Measurements from ENCODE around the gene KCNIP1. TPM values are rescaled to one million over a fixed set of nuclear protein-coding genes. Genes with fewer than 3 reads are reported as not detected.

KCNIP1 gene
- total and polyA plus RNA-seq, 10 of the 15 experiments (the other 5 are each of a cell fraction or from before 2014, with no cell fraction given), result not detected

- Histone ChIP-seq H3K4me2 (ENCODE audit: control insufficient read depth, insufficient read depth) (no peak overlapping the region), H3K9me3 (replicated peaks; ENCODE audit: control insufficient read depth, insufficient read depth, low read length) (no peaks in the 10 kb centered on the region), H3K79me2 (ENCODE audit: control insufficient read depth, insufficient read depth, low read length) (no peaks in the 10 kb centered on the region), H3K9ac (ENCODE audit: control insufficient read depth, insufficient read depth, low read length) (no peak overlapping the region), H3K36me3 (ENCODE audit: control insufficient read depth in 2 of 2, insufficient read depth in 2 of 2, low read length in 1 of 2) (no peaks in the 10 kb centered on the region), H2AFZ (ENCODE audit: control insufficient read depth, low read depth, low read length) (no peak overlapping the region), H3K27me3 (replicated peaks in 1 of 2; ENCODE audit: control insufficient read depth in 2 of 2, insufficient read depth in 2 of 2, low read length in 1 of 2) (peaks cover 0 to 7% of the 10 kb centered on the region in 2 experiments; a peak in 2 of 4 replicates), H3K4me3 (no peak overlapping the region), H4K20me1 (ENCODE audit: control insufficient read depth, insufficient read depth) (no peaks in the 10 kb centered on the region), H3K4me1 (ENCODE audit: control insufficient read depth, insufficient read depth, low read length) (no peaks in the 10 kb centered on the region), H3K27ac (ENCODE audit: control insufficient read depth, insufficient read depth) (no peak overlapping the region)
- no TSS peak for BruUV-seq (replicated peaks)
- DNase-seq (ENCODE audit: low read depth, low spot score), result no peak
- no peak for ATAC-seq
- WGBS (ENCODE audit: insufficient coverage, insufficient replicate concordance, low lambda C conversion rate, missing lambda C conversion rate), result 12% methylated on average over 12 of the region's 12 CpGs
- intact Hi-C loops (cut with micrococcal nuclease; ENCODE audit: unreplicated experiment) (loop anchor here (1.0 to 10.0 kb wide), 5 partner anchors 31 to 598 kb away; no protein-coding TSS in a partner anchor), in situ Hi-C loops (cut with MboI) (no loop called here)
- SMC1A ChIA-PET (ENCODE audit: uncharacterized antibody, unreplicated experiment), result interaction anchor here (2.7 kb wide), 1 partner anchor 47 kb away, joined by 31 read pairs; no protein-coding TSS in a partner anchor
- FAIRE-seq, result no peak
- CTCF ChIA-PET, result interaction anchor here (1.2 to 7.3 kb wide), 5 partner anchors 42 to 598 kb away, joined by 3 to 106 read pairs (median 4); no protein-coding TSS in a partner anchor
- RAD21 ChIA-PET (ENCODE audit: unreplicated experiment), result interaction anchor here (1.1 to 5.5 kb wide), 2 partner anchors 48 to 51 kb away, joined by 4 to 44 read pairs; no protein-coding TSS in a partner anchor
- POLR2A ChIA-PET, result no interaction called here
- TF ChIP-seq PML (IDR thresholded peaks at IDR 0.05; ENCODE audit: low read length) (no peak), RELB (IDR thresholded peaks at IDR 0.05; ENCODE audit: low read depth) (no peak), TCF7 (IDR thresholded peaks at IDR 0.05; ENCODE audit: borderline replicate concordance) (no peak), POU2F2 (IDR thresholded peaks at IDR 0.05; ENCODE audit: borderline replicate concordance, low read depth, low read length) (no peak), PAX8 (IDR thresholded peaks at IDR 0.05) (no peak), ZNF592 (IDR thresholded peaks at IDR 0.05) (no peak), SIX5 (IDR thresholded peaks at IDR 0.05; ENCODE audit: low read depth, low read length, severe bottlenecking) (no peak), EED (IDR thresholded peaks at IDR 0.05; ENCODE audit: low read depth) (no peak), WRNIP1 (IDR thresholded peaks at IDR 0.05; ENCODE audit: borderline replicate concordance, low read depth, low read length) (no peak), SP1 (IDR thresholded peaks at IDR 0.05; ENCODE audit: low read depth, low read length) (no peak), MLLT1 (IDR thresholded peaks at IDR 0.05) (no peak), JUND (IDR thresholded peaks at IDR 0.05; ENCODE audit: low read depth, low read length) (no peak), RAD51 (IDR thresholded peaks at IDR 0.05) (no peak), IRF5 (IDR thresholded peaks at IDR 0.05; ENCODE audit: borderline replicate concordance) (no peak)
Observed at GRCh38 chr5:170743876-170744212, 240.0 kb downstream of the KCNIP1 start.

Data from GM12878 (cell line).